PC-3 (cell line): ENCODE measurements around the gene RPS6KA2. TPM values are rescaled to one million over a fixed set of nuclear protein-coding genes. Genes with fewer than 3 reads are reported as not detected.

Source experiments
- ATAC-seq: fragments of 200-7000 bp; cut with Tn5 transposase; 2 replicates; pipeline ENCODE4 v1.9.1; 2020; ENCODE audit warnings: mild to moderate bottlenecking, moderate library complexity
- BruUV-seq: library from RNA; stranded (reverse); fragments of 400-500 nt; replicated peaks from 2 replicates; lab custom pipeline; 2021; lab: Mats Ljungman, UMichigan
- CTCF ChIA-PET: fragments of 300-600 bp; sonication (Branson Sonifier 250); formaldehyde crosslinking; loops from one replicate; lab custom pipeline; 2022; ENCODE audit warnings: antibody characterized with exemption; lab: Charles Lee
- POLR2A ChIA-PET: fragments of 300-600 bp; sonication (Branson Sonifier 250); formaldehyde crosslinking; loops from one replicate; lab custom pipeline; 2022; ENCODE audit warnings: antibody characterized with exemption; ENCODE audit not compliant: unreplicated experiment; lab: Charles Lee
- DNase-seq: peaks from one replicate; pipeline ENCODE4 v3.0.0-alpha.2; 2015
- H2AFZ ChIP-seq: fragments of 300-600 bp; sonication (generic); 2 replicates; pipeline ENCODE4 v1.6.0; 2016; ENCODE audit warnings: antibody characterized with exemption, low read length
- H3F3A ChIP-seq: fragments of 300-600 bp; sonication (generic); one replicate; pipeline ENCODE4 v1.6.0; 2017; ENCODE audit warnings: antibody characterized with exemption, low read length, control low read depth, mild to moderate bottlenecking; ENCODE audit not compliant: unreplicated experiment
- H3K27ac ChIP-seq: fragments of 300-600 bp; sonication (generic); 2 replicates; pipeline ENCODE4 v1.5.1; 2016; ENCODE audit warnings: mild to moderate bottlenecking, low read length
- H3K27me3 ChIP-seq: fragments of 300-600 bp; sonication (generic); 2 replicates; pipeline ENCODE4 v1.6.1; 2016; ENCODE audit warnings: low read length, mixed read lengths
- H3K36me3 ChIP-seq: fragments of 300-600 bp; sonication (generic); 2 replicates; pipeline ENCODE4 v1.6.1; 2016; ENCODE audit warnings: low read depth, mixed run types, low read length, mixed read lengths
- H3K4me1 ChIP-seq: fragments of 300-600 bp; sonication (generic); 2 replicates; pipeline ENCODE4 v1.5.1; 2016; ENCODE audit warnings: low read length; ENCODE audit not compliant: insufficient read depth
- H3K4me2 ChIP-seq: fragments of 300-600 bp; sonication (generic); 2 replicates; pipeline ENCODE4 v1.6.0; 2016; ENCODE audit warnings: low read length
- H3K4me3 ChIP-seq: fragments of 300-600 bp; sonication (generic); 2 replicates; pipeline ENCODE4 v1.5.1; 2016; ENCODE audit warnings: mild to moderate bottlenecking, low read length, mixed read lengths
- H3K79me2 ChIP-seq: fragments of 300-600 bp; sonication (generic); 2 replicates; pipeline ENCODE4 v1.6.1; 2017; ENCODE audit warnings: low read length, mixed read lengths
- H3K9ac ChIP-seq: fragments of 300-600 bp; sonication (generic); 2 replicates; pipeline ENCODE4 v1.6.0; 2016; ENCODE audit warnings: mild to moderate bottlenecking, low read length
- H3K9me2 ChIP-seq: fragments of 300-600 bp; sonication (generic); replicated peaks from 2 replicates; pipeline ENCODE4 v1.6.1; 2016; ENCODE audit warnings: mixed run types, low read length, mixed read lengths
- H3K9me3 ChIP-seq: fragments of 300-600 bp; sonication (generic); 2 replicates; pipeline ENCODE4 v1.6.1; 2016; ENCODE audit warnings: low read length, mixed read lengths
- H4K20me1 ChIP-seq: fragments of 300-600 bp; sonication (generic); 2 replicates; pipeline ENCODE4 v1.6.1; 2016; ENCODE audit warnings: low read length, mixed read lengths
- EZH2 ChIP-seq: fragments of 300-600 bp; sonication (generic); IDR thresholded peaks from one replicate; pipeline ENCODE4 v1.6.1; 2017; ENCODE audit warnings: antibody characterized with exemption, mild to moderate bottlenecking, low read length; ENCODE audit not compliant: unreplicated experiment
- EZH2phosphoT487 ChIP-seq: fragments of 300-600 bp; sonication (generic); IDR thresholded peaks from 2 replicates; pipeline ENCODE4 v1.6.1; 2018; ENCODE audit warnings: mild to moderate bottlenecking, antibody characterized with exemption, low read length, borderline replicate concordance
- intact Hi-C: fragments of 100-400 bp; cut with micrococcal nuclease; formaldehyde crosslinking; loops from 2 replicates; pipeline ENCODE4 v1.9.0; 2023
- total RNA-seq: library from RNA; depleted of rRNA; stranded (reverse); fragments of >200 nt; gene quantifications from 2 replicates; pipeline ENCODE4 v1.2.3, GENCODE V29; 2014
- TF ChIP-seq, protein P1 (sequence below): fragments of 300-600 bp; sonication (generic); conservative IDR thresholded peaks from 2 replicates; pipeline ENCODE4 v1.5.1; 2017; ENCODE audit warnings: antibody characterized with exemption, low read depth, mild to moderate bottlenecking, low read length

RPS6KA2 gene
- total RNA-seq, 1 experiment from 2014 or later = 5.1 TPM

DNA sequence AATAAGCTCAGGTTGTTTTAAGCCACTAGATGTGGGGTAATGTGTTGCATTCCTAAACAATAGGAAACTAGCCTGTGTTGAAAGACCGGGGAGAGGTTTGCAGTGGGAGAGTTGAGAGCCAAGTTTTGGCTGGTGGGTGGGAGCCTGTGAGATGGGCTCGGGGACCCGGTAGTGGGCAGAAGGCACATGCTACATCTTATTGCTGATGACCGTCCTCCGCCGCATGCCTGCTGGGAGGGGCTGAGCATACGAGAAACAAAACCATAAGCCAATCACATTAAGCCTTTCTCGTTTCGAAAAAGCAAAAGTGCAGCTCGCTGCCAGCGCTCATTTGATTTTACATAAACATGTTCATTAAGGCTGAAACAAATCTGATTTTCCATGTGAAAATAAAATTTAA, 186.9 kb downstream of the RPS6KA2 start:
- intact Hi-C loops = no loop called here
- CTCF ChIA-PET = no interaction called here
- H3K9me2 ChIP-seq = no peaks in the 10 kb centered on the region
- POLR2A ChIA-PET = no interaction called here
- no peaks in the 10 kb centered on the region for H4K20me1 ChIP-seq
- no peak overlapping the region for H3K9ac ChIP-seq
- no peaks in the 10 kb centered on the region for H3K4me1 ChIP-seq
- DNase-seq (no peak), ATAC-seq (no peak)
- no peak overlapping the region for H3K4me3 ChIP-seq
- no peak overlapping the region for H2AFZ ChIP-seq
- H3K36me3 ChIP-seq = no peaks in the 10 kb centered on the region
- H3K27ac ChIP-seq = no peak overlapping the region
- TF ChIP-seq, protein P1, sequence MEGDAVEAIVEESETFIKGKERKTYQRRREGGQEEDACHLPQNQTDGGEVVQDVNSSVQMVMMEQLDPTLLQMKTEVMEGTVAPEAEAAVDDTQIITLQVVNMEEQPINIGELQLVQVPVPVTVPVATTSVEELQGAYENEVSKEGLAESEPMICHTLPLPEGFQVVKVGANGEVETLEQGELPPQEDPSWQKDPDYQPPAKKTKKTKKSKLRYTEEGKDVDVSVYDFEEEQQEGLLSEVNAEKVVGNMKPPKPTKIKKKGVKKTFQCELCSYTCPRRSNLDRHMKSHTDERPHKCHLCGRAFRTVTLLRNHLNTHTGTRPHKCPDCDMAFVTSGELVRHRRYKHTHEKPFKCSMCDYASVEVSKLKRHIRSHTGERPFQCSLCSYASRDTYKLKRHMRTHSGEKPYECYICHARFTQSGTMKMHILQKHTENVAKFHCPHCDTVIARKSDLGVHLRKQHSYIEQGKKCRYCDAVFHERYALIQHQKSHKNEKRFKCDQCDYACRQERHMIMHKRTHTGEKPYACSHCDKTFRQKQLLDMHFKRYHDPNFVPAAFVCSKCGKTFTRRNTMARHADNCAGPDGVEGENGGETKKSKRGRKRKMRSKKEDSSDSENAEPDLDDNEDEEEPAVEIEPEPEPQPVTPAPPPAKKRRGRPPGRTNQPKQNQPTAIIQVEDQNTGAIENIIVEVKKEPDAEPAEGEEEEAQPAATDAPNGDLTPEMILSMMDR = no peak
- TF ChIP-seq EZH2 = no peak
- no peaks in the 10 kb centered on the region for H3K27me3 ChIP-seq
- H3K9me3 ChIP-seq = no peaks in the 10 kb centered on the region
- no peak overlapping the region for H3K4me2 ChIP-seq
- BruUV-seq = no TSS peak
- H3F3A ChIP-seq = no peaks in the 10 kb centered on the region
- H3K79me2 ChIP-seq = no peaks in the 10 kb centered on the region

DNA sequence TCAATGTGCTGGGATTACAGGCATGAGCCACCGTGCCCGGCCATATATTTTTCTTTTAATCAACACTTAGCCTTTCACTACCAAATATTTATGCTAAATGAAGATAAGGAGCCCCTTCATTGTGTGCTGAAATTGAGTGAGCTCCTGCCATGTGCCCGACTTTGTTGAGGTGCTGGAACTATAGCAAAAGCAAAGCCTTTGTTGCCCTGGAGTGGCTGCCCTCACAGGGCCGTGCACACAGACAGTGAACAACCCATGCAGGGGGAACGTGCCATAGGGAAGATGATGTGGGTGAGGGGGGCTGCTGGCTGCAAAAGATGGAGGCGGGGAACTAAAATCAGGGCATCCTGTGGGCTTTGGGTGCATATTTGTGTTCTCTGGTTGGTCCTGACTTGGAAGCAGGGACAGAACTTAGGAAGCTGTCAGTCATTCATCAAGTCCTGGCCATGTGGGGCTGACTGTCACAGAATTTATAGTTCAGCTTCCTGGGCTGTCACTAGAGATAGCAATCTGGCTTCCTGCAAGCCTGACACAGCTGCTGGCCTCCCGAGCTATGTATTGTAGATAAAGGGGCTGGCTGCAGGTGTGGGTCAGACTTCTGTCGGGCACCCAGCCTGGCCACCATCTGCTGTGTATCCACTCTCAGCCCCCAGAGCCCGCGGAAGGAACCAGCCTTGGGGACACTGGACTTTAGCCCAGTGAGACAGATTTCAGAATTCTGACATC, 187.5 kb downstream of the RPS6KA2 start:
- Histone ChIP-seq H4K20me1 (no peaks in the 10 kb centered on the region), H3K27me3 (no peaks in the 10 kb centered on the region), H2AFZ (no peak overlapping the region), H3F3A (no peaks in the 10 kb centered on the region), H3K4me2 (no peak overlapping the region), H3K9me2 (no peaks in the 10 kb centered on the region), H3K36me3 (no peaks in the 10 kb centered on the region), H3K9me3 (no peaks in the 10 kb centered on the region), H3K27ac (no peak overlapping the region), H3K79me2 (no peaks in the 10 kb centered on the region), H3K9ac (no peak overlapping the region), H3K4me3 (no peak overlapping the region), H3K4me1 (no peaks in the 10 kb centered on the region)
- no peak for TF ChIP-seq EZH2phosphoT487
- TF ChIP-seq EZH2 = no peak
- TF ChIP-seq, protein P1 = no peak
- ATAC-seq = no peak
- intact Hi-C loops = no loop called here
- ChIA-PET POLR2A (no interaction called here), CTCF (no interaction called here)
- no peak for DNase-seq
- no TSS peak for BruUV-seq

DNA sequence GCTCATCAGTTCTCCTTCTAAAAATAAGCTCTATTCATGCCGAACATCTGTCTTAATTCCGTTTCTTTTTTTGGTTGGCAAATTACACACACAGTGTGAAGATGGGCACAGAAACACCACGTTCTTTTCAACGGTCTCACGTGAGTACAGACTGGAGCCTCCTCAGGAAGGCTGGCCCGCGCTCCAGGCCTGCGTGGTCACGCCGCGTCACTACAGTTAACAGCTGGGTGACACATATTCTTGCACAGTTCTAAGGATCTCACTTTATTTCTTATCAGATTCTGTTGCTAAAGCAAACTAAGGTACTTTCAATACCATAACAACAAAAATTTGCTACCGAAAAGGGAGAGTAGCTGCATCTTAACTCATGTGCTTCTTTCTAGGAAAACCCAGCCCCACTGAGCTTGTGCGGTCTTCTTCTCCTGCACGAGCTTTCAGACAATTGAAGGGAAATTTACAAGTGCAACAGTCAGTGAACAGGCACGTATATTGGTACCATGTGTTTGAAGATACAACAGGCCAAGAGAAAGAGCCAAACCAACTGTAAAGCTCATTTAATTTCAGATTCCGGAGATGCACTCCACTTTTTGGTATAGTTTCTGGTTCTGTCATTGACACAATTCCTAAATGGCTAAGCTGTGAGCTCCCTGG, 188.7 kb downstream of the RPS6KA2 start:
- Histone ChIP-seq H3K79me2 (no peaks in the 10 kb centered on the region), H4K20me1 (no peaks in the 10 kb centered on the region)
- CTCF ChIA-PET = no interaction called here

More for the DNA sequence above, 188.7 kb downstream of the RPS6KA2 start:
- intact Hi-C loops = no loop called here
- Histone ChIP-seq H3K4me2 (no peak overlapping the region), H3K4me1 (no peaks in the 10 kb centered on the region), H3K4me3 (no peak overlapping the region), H3K36me3 (no peaks in the 10 kb centered on the region), H3K9me3 (no peaks in the 10 kb centered on the region), H3K9ac (no peak overlapping the region), H3F3A (no peaks in the 10 kb centered on the region), H3K27me3 (no peaks in the 10 kb centered on the region), H3K27ac (no peak overlapping the region), H3K9me2 (no peaks in the 10 kb centered on the region), H2AFZ (no peak overlapping the region)
- BruUV-seq = no TSS peak
- POLR2A ChIA-PET = no interaction called here
- no peak for DNase-seq
- no peak for ATAC-seq
- TF ChIP-seq, protein P1 = no peak
- TF ChIP-seq EZH2phosphoT487 = no peak
- TF ChIP-seq EZH2 = no peak
